NCI-H82 (cell line): Measurements from ENCODE around the gene KAT8.

Experiments
- DNase-seq: peaks from one replicate; lab custom pipeline; 2025; lab: John Stamatoyannopoulos, UW

Gene KAT8

GRCh38 chr16:31108035-31108793 is 9.2 kb upstream of the KAT8 start, which contains the start of gene BCKDK:
Gene BCKDK (plus strand): TSS chr16:31108386. CDS start chr16:31109224, 838 bp downstream.
- DNase-seq = peak; percentile 76

- no peak for DNase-seq
Measured at GRCh38 chr16:31108794-31109558, 8.5 kb upstream of the KAT8 start.

- no peak for DNase-seq
Measured at GRCh38 chr16:31109622-31110021, 7.8 kb upstream of the KAT8 start.

- DNase-seq = no peak
Measured at GRCh38 chr16:31110106-31111034, 7.1 kb upstream of the KAT8 start.

GRCh38 chr16:31111881-31112466 is 5.5 kb upstream of the KAT8 start:
- DNase-seq = no peak

- DNase-seq = no peak
Measured at GRCh38 chr16:31112711-31113110, 4.8 kb upstream of the KAT8 start.

GRCh38 chr16:31113121-31114120 is 4.0 kb upstream of the KAT8 start:
- DNase-seq = no peak

GRCh38 chr16:31114468-31114867 is 3.0 kb upstream of the KAT8 start:
- DNase-seq = no peak

GRCh38 chr16:31118223-31119155 is 1.0 kb downstream of the KAT8 start:
- no peak for DNase-seq

GRCh38 chr16:31120129-31120528 is 2.7 kb downstream of the KAT8 start:
- no peak for DNase-seq

- DNase-seq = no peak
Measured at GRCh38 chr16:31125844-31126243, 8.4 kb downstream of the KAT8 start.

GRCh38 chr16:31127182-31127581 is 9.7 kb downstream of the KAT8 start:
- no peak for DNase-seq

- no peak for DNase-seq
Measured at GRCh38 chr16:31128711-31129567, 11.5 kb downstream of the KAT8 start.

- no peak for DNase-seq
Measured at GRCh38 chr16:31129568-31130335, 12.3 kb downstream of the KAT8 start.

GRCh38 chr16:31130336-31130891 is 12.9 kb downstream of the KAT8 start:
- no peak for DNase-seq

- DNase-seq = no peak
Measured at GRCh38 chr16:31130899-31131298, 13.4 kb downstream of the KAT8 start.

GRCh38 chr16:31131416-31131815 is 14.0 kb downstream of the KAT8 start:
- no peak for DNase-seq
